GM12878 (cell line): ENCODE data around the gene ZNF566. TPM values are rescaled to one million over a fixed set of nuclear protein-coding genes. Genes with fewer than 3 reads are reported as not detected.

Experiments used
- ATAC-seq: fragments of 200-7000 bp; cut with Tn5 transposase; 3 replicates; pipeline ENCODE4 v1.9.1; 2020; ENCODE audit warnings: mild to moderate bottlenecking, moderate library complexity
- BruUV-seq: library from RNA; stranded (reverse); fragments of 400-500 nt; replicated peaks from 2 replicates; lab custom pipeline; 2021; lab: Mats Ljungman, UMichigan
- CTCF ChIA-PET: fragments of 300-600 bp; sonication (Branson Sonifier 250); formaldehyde crosslinking; extraction: SDS; loops from one replicate; lab custom pipeline; 2021; ENCODE audit warnings: inconsistent platforms; lab: Yijun Ruan, JAX
- POLR2A ChIA-PET: fragments of 350-600 bp; formaldehyde crosslinking; extraction: SDS; loops from one replicate; lab custom pipeline; 2021; ENCODE audit warnings: inconsistent platforms; lab: Charles Lee
- RAD21 ChIA-PET: fragments of 300-600 bp; sonication (Branson Sonifier 250); formaldehyde crosslinking; loops from one replicate; lab custom pipeline; 2023; ENCODE audit warnings: antibody characterized with exemption; ENCODE audit not compliant: unreplicated experiment; lab: Charles Lee
- SMC1A ChIA-PET: fragments of 300-600 bp; sonication (Branson Sonifier 250); formaldehyde crosslinking; loops from one replicate; lab custom pipeline; 2023; ENCODE audit not compliant: unreplicated experiment, uncharacterized antibody; lab: Charles Lee
- DNase-seq: peaks from one replicate; pipeline ENCODE4 v3.0.0-alpha.2; 2011; ENCODE audit warnings: low read depth, low spot score
- FAIRE-seq: peaks from 3 replicates; lab custom pipeline; 2011; peaks lifted over from hg19 to GRCh38; lab: Jason Lieb, UNC
- H2AFZ ChIP-seq: 2 replicates; pipeline ENCODE4 v1.6.0; 2011; ENCODE audit warnings: low read depth, low read length, control low read depth; ENCODE audit not compliant: control insufficient read depth
- H3K27ac ChIP-seq: 2 replicates; pipeline ENCODE4 v1.5.1; 2011; ENCODE audit warnings: control low read depth; ENCODE audit not compliant: control insufficient read depth, insufficient read depth
- H3K27me3 ChIP-seq, 2 experiments: replicated peaks in 1 of 2; 2 replicates each; pipeline versions ENCODE4 v1.6.0 to v1.6.1; 2011; ENCODE audit warnings: low read length in 1 of 2; ENCODE audit not compliant: control insufficient read depth in 2 of 2, insufficient read depth in 2 of 2
- H3K36me3 ChIP-seq, 2 experiments: 2 replicates each; pipeline ENCODE4 v1.5.1; 2011; ENCODE audit warnings: low read length in 1 of 2; ENCODE audit not compliant: control insufficient read depth in 2 of 2, insufficient read depth in 2 of 2
- H3K4me1 ChIP-seq: 2 replicates; pipeline ENCODE4 v1.6.1; 2011; ENCODE audit warnings: mild to moderate bottlenecking, low read length, moderate library complexity, mixed read lengths; ENCODE audit not compliant: control insufficient read depth, insufficient read depth
- H3K4me2 ChIP-seq: 2 replicates; pipeline ENCODE4 v1.6.0; 2011; ENCODE audit warnings: control low read depth; ENCODE audit not compliant: control insufficient read depth, insufficient read depth
- H3K4me3 ChIP-seq: fragments of 200-600 bp; sonication (generic); 2 replicates; pipeline ENCODE4 v1.5.1; 2016
- H3K79me2 ChIP-seq: 2 replicates; pipeline ENCODE4 v1.6.0; 2011; ENCODE audit warnings: low read length; ENCODE audit not compliant: control insufficient read depth, insufficient read depth
- H3K9ac ChIP-seq: 2 replicates; pipeline ENCODE4 v1.8.0; 2011; ENCODE audit warnings: low read length, control low read depth, mixed read lengths; ENCODE audit not compliant: control insufficient read depth, insufficient read depth
- H3K9me3 ChIP-seq: replicated peaks from 3 replicates; pipeline ENCODE4 v1.5.1; 2011; ENCODE audit warnings: mild to moderate bottlenecking, low read length; ENCODE audit not compliant: control insufficient read depth, insufficient read depth
- H4K20me1 ChIP-seq: 2 replicates; pipeline ENCODE4 v1.6.0; 2011; ENCODE audit not compliant: control insufficient read depth, insufficient read depth
- BHLHE40 ChIP-seq, 2 experiments: fragments of 450-650 bp in 1 of 2; IDR thresholded peaks; 2 replicates each; pipeline ENCODE4 v1.6.1; 2011 to 2017; ENCODE audit warnings: low read depth in 2 of 2, borderline replicate concordance in 1 of 2, improper control_type of control experiment in 1 of 2, low read length in 1 of 2, mild to moderate bottlenecking in 1 of 2
- BMI1 ChIP-seq: fragments of 450-650 bp; IDR thresholded peaks from 2 replicates; pipeline ENCODE4 v1.6.1; 2016; ENCODE audit warnings: mild to moderate bottlenecking, moderate library complexity, borderline replicate concordance
- CEBPB ChIP-seq, 2 experiments: fragments of 150-350 bp in 1 of 2; IDR thresholded peaks; 2 replicates each; pipeline ENCODE4 v1.6.1; 2012 to 2014; ENCODE audit warnings: low read depth in 2 of 2, low read length in 2 of 2, borderline replicate concordance in 1 of 2, inconsistent platforms in 1 of 2
- E2F4 ChIP-seq: IDR thresholded peaks from 2 replicates; pipeline ENCODE4 v1.6.1; 2012; ENCODE audit warnings: low read depth, low read length, improper control_type of control experiment
- IKZF1 ChIP-seq: fragments of 450-650 bp; conservative IDR thresholded peaks from 2 replicates; pipeline ENCODE4 v1.6.1; 2017; ENCODE audit warnings: antibody characterized with exemption, mild to moderate bottlenecking
- MEF2A ChIP-seq: IDR thresholded peaks from 2 replicates; pipeline ENCODE4 v1.6.1; 2011; ENCODE audit warnings: low read depth, mild to moderate bottlenecking, low read length, moderate library complexity; ENCODE audit not compliant: insufficient read depth
- MXI1 ChIP-seq: fragments of 150-350 bp; IDR thresholded peaks from 2 replicates; pipeline ENCODE4 v1.6.1; 2011; ENCODE audit warnings: low read depth, mild to moderate bottlenecking, inconsistent platforms, low read length, improper control_type of control experiment
- NFYB ChIP-seq: IDR thresholded peaks from 2 replicates; pipeline ENCODE4 v1.6.1; 2011; ENCODE audit warnings: low read depth, mild to moderate bottlenecking, low read length, improper control_type of control experiment, moderate library complexity; ENCODE audit not compliant: insufficient read depth
- RB1 ChIP-seq: fragments of 450-650 bp; formaldehyde crosslinking; IDR thresholded peaks from 2 replicates; pipeline ENCODE4 v1.6.1; 2017; ENCODE audit warnings: mild to moderate bottlenecking, borderline replicate concordance
- SMAD5 ChIP-seq: IDR thresholded peaks from 2 replicates; pipeline ENCODE4 v1.6.1; 2016; ENCODE audit warnings: antibody characterized with exemption, low read depth
- USF2 ChIP-seq: IDR thresholded peaks from 2 replicates; pipeline ENCODE4 v1.6.1; 2011; ENCODE audit warnings: low read depth, low read length, improper control_type of control experiment, borderline replicate concordance
- WGBS: methylation state at CpG from one replicate; pipeline ENCODE4 v1.1.6; 2016; ENCODE audit warnings: low lambda C conversion rate; ENCODE audit not compliant: insufficient replicate concordance, insufficient coverage; ENCODE audit errors: missing lambda C conversion rate; 5-methylcytosine and 5-hydroxymethylcytosine counted together
- in situ Hi-C: fragments of 300-500 bp; cut with MboI; formaldehyde crosslinking; loops from 9 replicates; pipeline ENCODE4 v1.14.3; 2018; ENCODE audit warnings: mixed read lengths
- intact Hi-C: fragments of 100-400 bp; cut with micrococcal nuclease; formaldehyde crosslinking; loops from one replicate; pipeline ENCODE4 v1.14.2; 2022; ENCODE audit not compliant: unreplicated experiment
- polyA plus RNA-seq, 11 experiments: library from polyadenylated mRNA; depleted of rRNA in 4 of 11; unstranded in 6 of 11; stranded (reverse) in 5 of 11; fragments of >200 nt; fragmentation: Nextera tagmentation in 4 of 11; fragmentation: Illumina TruSeq in 1 of 11; extraction: Ambion mirVana in 4 of 11; extraction: Trizol in 1 of 11; gene quantifications; 1 replicate in 1 of 11; 2 replicates in 10 of 11; pipeline versions ENCODE4 v1.2.1 to v1.2.3, GENCODE V29; 2011 to 2016; ENCODE audit warnings: inconsistent platforms in 2 of 11, missing spikeins in 2 of 11, low read depth in 1 of 11
- total RNA-seq, 4 experiments: library from RNA; depleted of rRNA in 3 of 4; stranded (reverse); fragments of >200 nt in 3 of 4; fragmentation: Illumina TruSeq in 1 of 4; extraction: Trizol in 1 of 4; gene quantifications; 2 replicates each; pipeline versions ENCODE4 v1.2.1 to v1.2.3, GENCODE V29; 2013 to 2021
- TF ChIP-seq, protein P1 (sequence below): fragments of 450-650 bp; formaldehyde crosslinking; IDR thresholded peaks from 2 replicates; pipeline ENCODE4 v1.4.0; 2022; ENCODE audit warnings: mild to moderate bottlenecking, moderate library complexity
- TF ChIP-seq, protein P2 (sequence below): fragments of 450-650 bp; IDR thresholded peaks from 2 replicates; pipeline ENCODE4 v1.6.1; 2017; ENCODE audit warnings: antibody characterized with exemption, mild to moderate bottlenecking, moderate library complexity

ZNF566 gene
- total and polyA plus RNA-seq, 10 of the 15 experiments (the other 5 are each of a cell fraction or from before 2014, with no cell fraction given), result 2.5 to 5.8 (median 3.9) TPM

GRCh38 chr19:36501973-36502372 lies 12.6 kb upstream of the ZNF566 start:
- H3K4me1 ChIP-seq, result no peaks in the 10 kb centered on the region
- H3K4me2 ChIP-seq, result no peak overlapping the region
- in situ Hi-C loops (no loop called here), intact Hi-C loops (no loop called here)
- H4K20me1 ChIP-seq, result no peaks in the 10 kb centered on the region
- H3K4me3 ChIP-seq, result no peak overlapping the region
- DNase-seq, result no peak
- no peak overlapping the region for H2AFZ ChIP-seq
- no peak for ATAC-seq
- no TSS peak for BruUV-seq
- ChIA-PET RAD21 (no interaction called here), POLR2A (no interaction called here), SMC1A (no interaction called here), CTCF (no interaction called here)
- peaks cover 2% of the 10 kb centered on the region; the same call in 1 of the 3 replicates for H3K9me3 ChIP-seq
- no peak overlapping the region for H3K27ac ChIP-seq
- no peak overlapping the region for H3K9ac ChIP-seq
- WGBS, result 94% methylated on average over 3 of the region's 5 CpGs
- no peak for FAIRE-seq
- no peaks in the 10 kb centered on the region for H3K36me3 ChIP-seq
- H3K27me3 ChIP-seq, result no peaks in the 10 kb centered on the region
- no peaks in the 10 kb centered on the region for H3K79me2 ChIP-seq
- TF ChIP-seq E2F4 (no peak), MXI1 (no peak), RB1 (no peak), BMI1 (no peak), SMAD5 (no peak), IKZF1 (no peak), NFYB (no peak), BHLHE40 (IDR thresholded peaks at IDR 0.05; ENCODE audit: borderline replicate concordance in 1 of 2, low read depth in 2 of 2, low read length in 1 of 2) (no peak), USF2 (no peak), MEF2A (no peak), CEBPB (IDR thresholded peaks at IDR 0.05; ENCODE audit: borderline replicate concordance in 1 of 2, low read depth in 2 of 2, low read length in 2 of 2) (no peak)
- TF ChIP-seq, protein P1, sequence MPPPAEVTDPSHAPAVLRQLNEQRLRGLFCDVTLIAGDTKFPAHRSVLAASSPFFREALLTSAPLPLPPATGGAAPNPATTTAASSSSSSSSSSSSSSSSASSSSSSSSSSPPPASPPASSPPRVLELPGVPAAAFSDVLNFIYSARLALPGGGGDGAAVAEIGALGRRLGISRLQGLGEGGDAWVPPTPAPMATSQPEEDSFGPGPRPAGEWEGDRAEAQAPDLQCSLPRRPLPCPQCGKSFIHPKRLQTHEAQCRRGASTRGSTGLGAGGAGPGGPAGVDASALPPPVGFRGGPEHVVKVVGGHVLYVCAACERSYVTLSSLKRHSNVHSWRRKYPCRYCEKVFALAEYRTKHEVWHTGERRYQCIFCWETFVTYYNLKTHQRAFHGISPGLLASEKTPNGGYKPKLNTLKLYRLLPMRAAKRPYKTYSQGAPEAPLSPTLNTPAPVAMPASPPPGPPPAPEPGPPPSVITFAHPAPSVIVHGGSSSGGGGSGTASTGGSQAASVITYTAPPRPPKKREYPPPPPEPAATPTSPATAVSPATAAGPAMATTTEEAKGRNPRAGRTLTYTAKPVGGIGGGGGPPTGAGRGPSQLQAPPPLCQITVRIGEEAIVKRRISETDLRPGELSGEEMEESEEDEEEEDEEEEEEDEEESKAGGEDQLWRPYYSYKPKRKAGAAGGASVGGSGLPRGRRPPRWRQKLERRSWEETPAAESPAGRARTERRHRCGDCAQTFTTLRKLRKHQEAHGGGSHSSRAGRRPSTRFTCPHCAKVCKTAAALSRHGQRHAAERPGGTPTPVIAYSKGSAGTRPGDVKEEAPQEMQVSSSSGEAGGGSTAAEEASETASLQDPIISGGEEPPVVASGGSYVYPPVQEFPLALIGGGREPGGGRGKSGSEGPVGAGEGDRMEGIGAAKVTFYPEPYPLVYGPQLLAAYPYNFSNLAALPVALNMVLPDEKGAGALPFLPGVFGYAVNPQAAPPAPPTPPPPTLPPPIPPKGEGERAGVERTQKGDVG (CRISPR knock-in tag), result no peak
- TF ChIP-seq, protein P2, sequence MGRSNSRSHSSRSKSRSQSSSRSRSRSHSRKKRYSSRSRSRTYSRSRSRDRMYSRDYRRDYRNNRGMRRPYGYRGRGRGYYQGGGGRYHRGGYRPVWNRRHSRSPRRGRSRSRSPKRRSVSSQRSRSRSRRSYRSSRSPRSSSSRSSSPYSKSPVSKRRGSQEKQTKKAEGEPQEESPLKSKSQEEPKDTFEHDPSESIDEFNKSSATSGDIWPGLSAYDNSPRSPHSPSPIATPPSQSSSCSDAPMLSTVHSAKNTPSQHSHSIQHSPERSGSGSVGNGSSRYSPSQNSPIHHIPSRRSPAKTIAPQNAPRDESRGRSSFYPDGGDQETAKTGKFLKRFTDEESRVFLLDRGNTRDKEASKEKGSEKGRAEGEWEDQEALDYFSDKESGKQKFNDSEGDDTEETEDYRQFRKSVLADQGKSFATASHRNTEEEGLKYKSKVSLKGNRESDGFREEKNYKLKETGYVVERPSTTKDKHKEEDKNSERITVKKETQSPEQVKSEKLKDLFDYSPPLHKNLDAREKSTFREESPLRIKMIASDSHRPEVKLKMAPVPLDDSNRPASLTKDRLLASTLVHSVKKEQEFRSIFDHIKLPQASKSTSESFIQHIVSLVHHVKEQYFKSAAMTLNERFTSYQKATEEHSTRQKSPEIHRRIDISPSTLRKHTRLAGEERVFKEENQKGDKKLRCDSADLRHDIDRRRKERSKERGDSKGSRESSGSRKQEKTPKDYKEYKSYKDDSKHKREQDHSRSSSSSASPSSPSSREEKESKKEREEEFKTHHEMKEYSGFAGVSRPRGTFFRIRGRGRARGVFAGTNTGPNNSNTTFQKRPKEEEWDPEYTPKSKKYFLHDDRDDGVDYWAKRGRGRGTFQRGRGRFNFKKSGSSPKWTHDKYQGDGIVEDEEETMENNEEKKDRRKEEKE, result no peak
